ENCODE measurements around the gene MUCL3.
"Not testable (repeated sequence)": the region's sequence is repeated elsewhere in the genome, so short reads cannot be mapped to it uniquely, and the experiment has no call there.

MUCL3 gene

DNA sequence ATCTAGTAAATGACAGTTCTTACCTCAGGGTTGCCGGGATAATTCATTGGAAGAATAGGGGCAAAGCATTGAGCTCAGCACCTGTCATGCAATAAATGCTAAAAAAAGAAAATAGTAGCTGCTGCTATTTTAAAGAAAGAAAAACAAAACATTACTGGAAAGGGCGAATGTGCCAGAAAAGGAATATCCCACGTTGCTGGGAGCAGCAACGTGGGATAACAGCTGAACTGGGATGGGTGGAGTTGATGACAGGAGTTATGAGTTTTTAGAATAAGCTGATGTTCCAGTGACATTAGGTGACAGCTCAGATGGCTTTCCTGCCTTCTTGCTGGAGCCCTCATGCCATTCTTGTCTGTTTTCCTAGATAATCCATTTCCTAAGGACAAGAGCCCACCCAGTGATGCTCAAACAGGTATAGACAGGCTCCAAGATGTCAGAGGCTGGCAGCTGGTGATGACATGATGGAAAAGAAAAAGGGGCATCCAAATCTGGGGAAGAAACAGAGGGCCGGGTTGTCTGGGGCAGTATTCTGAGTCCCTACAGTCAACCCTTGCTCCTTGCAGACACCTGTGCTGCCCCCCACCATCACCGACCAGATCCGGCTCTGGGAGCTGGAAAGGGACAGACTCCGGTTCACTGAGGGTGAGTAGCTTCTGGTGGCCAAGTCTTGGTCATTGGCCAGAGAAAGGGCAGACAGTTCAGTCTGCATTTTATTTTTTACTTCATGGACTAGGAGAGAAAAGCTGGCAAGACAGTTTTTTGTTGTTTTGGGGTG is 27.8 kb upstream of the MUCL3 start:
- DNase-seq = no peak

DNA sequence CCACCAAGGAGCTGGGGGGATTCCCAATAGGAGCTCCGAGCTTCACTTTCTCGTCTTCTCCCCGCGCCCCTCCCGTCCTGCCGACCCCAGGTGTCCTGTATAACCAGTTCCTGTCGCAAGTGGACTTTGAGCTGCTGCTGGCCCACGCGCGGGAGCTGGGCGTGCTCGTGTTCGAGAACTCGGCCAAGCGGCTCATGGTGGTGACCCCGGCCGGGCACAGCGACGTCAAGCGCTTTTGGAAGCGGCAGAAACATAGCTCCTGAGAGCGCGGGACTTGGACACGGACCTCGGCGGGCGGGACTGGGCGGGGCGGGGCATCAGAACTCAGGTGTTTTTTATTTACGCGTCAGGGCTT is 27.1 kb upstream of the MUCL3 start:
- no peak for DNase-seq

DNA sequence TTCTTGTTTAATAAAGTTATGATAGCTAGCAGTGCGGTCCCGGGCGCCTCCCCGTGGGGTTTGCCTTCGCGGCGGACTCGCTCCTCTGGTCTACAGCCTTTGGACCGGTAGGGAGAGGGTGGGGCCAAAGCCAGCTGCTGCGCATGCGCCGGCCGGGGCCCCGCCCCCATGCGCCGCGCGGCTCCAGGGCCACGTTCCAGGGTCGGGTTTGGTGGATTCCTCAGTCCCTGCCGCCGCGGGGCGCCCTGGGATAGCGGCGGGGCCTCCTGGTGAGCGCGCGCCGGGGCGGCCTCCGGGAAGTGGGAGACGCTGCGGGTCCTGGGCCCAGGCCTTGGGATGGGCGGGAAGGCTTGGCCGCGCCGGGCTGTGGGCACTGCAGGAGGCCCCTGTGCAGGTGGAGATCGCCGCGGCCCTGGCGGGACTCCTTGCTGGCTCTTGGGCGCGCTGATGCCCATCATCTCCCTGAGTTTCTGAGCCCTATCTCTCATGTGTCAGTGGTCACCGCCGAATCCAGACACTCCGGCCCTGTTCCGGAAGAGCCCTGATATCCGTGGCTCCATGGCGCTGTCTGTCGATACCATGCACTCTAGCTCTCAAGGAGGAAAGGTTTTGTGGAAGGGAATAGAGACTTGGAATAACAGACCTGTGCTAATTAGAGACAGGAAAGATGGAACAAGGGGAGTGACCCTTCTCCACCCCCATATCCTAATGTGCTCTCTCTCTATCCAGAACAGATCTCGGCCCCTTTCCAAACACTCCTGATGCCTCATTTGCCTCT is 26.5 kb upstream of the MUCL3 start, which contains the start of gene VARS2:
VARS2 (plus strand) TSS at position 163 of the 778 bp plus-strand sequence; CDS start at position 762, 599 bp downstream.
- peak; percentile 92 for DNase-seq

DNA sequence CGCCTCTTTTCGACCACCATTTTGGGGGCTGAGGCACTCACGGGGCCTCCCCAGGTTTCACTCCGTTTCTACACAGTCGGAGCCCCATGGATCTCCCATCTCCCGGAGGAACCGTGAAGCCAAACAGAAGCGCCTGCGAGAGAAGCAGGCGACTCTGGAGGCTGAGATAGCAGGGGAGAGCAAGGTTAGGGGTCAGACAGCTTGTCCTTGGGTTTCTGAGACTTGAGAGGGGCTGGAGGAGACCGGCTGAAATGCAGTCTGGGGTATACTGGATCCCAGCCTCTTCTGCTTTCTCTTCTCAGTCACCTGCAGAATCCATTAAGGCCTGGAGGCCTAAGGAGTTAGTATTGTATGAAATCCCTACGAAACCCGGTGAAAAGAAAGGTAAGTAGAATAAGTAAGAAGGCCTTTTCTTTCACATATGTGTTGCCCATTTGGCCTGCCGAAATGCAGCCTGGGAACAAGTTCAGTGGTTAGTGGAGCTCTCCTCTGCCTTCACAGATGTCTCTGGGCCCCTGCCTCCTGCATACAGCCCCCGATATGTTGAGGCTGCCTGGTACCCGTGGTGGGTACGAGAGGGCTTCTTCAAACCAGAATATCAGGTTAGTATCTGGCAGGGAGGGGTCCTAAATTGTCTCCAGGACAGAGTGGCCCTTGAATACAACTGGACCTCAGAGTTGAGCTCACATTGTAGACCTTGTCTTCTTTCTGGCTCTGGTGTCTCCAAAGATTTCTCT is 25.8 kb upstream of the MUCL3 start:
- DNase-seq = no peak

DNA sequence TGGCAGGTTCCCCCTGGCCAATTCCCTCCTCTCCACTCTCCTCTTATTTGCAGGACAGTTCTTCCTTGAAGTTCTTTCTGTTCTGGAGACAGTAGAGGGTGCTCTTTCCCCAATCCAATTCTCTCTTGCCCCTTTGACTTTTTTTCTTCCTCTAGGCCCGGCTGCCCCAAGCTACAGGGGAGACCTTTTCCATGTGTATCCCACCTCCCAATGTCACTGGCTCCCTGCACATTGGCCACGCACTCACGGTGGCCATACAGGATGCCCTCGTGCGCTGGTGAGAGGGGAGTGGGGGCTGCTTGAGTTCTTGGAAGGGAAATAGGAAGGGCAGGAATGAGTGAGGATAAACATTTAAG is 25.2 kb upstream of the MUCL3 start:
- DNase-seq = peak; percentile 50

DNA sequence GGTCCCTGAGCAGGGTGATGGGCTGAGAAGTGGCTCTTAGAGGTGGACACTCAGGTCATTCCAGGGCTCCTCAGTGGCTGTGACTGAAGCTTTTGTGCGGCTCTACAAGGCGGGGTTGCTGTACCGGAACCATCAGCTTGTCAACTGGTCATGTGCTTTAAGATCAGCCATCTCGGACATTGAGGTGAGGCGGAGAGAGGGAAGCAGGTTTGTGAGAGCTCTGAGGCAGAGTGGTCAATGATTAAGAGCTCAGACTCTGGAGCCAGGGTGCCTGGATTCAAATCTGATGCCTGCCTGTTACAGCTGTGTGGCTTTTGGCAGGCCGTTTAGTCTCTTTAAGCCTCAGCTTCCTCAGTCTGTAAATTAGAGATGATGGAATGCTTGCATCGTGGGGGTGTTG is 23.7 kb upstream of the MUCL3 start:
- DNase-seq = no peak

DNA sequence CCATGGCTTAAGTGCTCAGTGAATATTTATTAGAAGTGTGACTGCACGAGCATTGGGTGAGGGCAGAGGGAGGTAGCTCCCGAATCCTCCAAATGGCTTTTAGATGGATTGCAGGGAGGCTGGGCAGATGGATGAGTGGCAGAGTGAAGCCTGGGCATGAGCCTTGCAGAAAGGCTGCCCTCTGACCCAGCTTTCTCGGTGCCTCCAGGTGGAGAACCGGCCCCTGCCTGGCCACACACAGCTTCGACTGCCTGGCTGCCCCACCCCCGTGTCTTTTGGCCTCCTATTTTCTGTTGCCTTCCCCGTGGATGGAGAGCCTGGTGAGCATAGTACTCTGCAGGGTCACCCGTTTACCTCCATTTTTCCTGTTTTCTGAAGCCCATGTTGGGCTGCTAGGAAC is 23.3 kb upstream of the MUCL3 start:
- no peak for DNase-seq

DNA sequence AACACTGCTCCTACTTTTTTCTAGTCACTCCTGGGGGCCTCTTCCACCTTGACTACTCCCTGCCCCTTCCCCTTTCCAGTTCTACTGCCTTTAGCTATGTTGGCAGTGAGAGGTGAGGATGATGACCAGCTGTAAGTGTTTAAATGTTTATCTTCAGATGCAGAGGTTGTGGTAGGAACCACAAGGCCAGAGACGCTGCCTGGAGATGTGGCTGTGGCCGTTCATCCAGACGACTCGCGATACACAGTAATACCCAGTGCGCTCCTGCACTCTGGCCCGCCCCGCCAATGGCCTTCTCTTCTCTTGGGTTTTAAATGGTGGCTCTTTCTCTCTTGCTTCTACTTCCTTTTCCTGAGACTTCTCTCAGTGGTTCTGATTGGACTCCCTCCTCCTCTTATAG is 22.1 kb upstream of the MUCL3 start:
- DNase-seq = no peak

DNA sequence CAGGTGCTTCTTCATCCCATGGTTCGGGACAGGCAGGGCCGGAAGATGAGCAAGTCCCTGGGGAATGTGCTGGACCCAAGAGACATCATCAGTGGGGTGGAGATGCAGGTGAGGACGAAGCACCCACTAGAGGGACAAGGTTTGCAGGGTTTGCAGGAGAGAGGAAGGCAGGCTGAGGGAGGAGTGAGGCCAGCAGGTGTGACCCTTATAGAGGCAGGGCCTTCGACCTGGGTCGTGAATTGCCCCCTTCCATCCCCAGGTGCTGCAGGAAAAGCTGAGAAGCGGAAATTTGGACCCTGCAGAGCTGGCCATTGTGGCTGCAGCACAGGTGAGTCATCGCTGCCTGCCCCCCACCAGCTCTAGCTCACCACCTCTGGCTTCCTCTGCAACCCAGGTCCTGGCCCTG is 18.3 kb upstream of the MUCL3 start:
- DNase-seq = no peak

DNA sequence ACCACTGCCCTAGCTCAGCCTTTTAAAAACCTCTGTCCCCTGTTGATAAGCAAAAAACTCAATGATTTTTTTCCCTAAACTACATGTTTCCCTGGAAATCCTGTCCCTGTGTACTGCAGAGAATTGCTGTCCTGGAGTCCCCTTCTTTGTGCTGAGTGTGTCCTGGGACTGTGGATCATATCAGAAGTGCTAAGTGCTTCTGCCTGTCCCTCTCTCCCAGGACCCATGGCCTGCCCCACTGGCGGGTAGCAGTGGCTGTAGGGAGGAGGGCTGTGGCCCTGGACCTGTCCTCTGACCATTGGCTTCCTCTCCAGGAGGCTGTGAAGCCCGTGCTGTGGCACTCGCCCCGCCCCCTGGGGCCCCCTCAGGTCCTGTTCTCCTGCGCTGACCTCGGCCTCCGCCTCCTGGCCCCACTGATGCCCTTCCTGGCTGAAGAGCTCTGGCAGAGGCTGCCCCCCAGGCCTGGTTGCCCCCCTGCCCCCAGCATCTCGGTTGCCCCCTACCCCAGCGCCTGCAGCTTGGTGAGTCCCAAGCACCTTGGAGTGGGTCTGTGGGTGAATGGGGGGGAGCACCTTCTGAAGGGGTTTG is 16.6 kb upstream of the MUCL3 start:
- not testable (repeated sequence) for DNase-seq

DNA sequence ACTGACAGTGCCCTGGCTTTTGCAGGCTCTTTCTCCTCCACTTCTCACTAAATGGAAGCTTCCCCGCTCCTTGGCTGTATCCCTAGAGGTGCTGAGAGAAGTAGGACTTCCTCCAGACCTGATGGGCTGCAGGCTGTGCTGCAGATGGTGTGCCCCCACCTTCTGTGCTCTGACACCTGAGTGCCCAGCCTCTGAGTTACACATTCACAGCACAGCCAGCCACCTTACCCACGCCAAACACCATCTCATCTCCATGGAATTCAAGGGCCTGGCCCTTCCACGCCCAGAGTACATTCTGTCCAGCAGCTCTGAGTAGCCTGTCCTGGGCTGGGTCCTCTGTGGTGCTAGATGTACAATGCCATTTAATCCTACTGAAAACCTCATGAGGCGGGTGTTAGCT is 14.1 kb upstream of the MUCL3 start:
- DNase-seq = no peak

DNA sequence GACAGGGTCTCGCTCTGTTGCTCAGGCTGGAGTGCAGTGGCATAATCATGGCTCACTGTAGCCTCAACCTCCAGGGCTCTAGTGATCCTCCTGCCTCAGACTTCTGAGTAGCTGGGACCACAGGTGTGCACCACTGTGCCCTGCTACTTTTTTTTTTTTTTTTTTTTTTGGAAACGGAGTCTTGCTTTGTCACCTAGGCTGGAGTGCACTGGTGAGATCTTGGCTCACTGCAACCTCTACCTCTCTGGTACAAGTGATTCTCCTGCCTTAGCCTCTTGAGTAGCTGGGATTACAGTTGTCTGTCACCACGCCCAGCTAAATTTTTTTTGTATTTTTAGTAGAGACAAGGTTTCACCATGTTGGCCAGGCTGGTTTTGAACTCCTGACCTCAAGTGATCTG is 13.7 kb upstream of the MUCL3 start:
- not testable (repeated sequence) for DNase-seq

DNA sequence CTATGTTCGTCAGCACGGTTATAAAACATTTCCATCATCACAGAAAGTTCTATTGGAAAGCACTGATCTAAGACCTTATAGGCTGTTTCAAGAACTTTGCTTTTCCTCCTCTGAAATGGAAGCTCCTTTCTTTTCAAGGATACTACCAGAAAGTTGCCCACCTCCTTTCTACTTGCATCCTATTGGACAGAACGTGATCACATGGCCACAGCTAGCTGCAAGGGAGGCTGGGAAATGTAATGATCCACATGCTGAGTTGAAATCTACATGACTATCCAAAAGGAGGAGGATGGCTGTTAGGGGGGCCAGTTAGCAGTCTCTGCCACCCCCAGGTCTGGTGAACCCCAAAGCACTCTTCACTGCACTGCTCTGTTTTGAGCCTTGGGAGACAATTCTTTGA is 12.1 kb upstream of the MUCL3 start:
- DNase-seq = no peak

DNA sequence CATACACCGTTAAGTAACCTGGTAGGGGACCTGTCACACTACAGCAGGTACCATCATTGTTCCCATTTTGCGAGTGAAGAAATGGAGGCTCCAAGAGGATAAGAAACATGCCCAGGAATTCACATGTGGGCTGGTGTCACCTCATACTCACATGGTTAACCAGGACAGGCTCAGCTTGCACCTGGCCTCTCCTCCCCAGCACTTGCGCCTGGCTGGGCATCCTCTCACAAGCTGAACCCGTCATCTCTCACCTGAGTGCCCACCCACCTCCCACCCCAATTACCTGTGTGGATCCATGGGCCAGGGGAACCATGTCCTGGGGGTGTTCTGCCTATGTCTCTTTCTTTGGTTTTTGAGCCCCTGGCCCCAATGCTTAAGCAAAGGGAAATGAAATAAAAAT is 10.3 kb upstream of the MUCL3 start:
- DNase-seq = no peak

DNA sequence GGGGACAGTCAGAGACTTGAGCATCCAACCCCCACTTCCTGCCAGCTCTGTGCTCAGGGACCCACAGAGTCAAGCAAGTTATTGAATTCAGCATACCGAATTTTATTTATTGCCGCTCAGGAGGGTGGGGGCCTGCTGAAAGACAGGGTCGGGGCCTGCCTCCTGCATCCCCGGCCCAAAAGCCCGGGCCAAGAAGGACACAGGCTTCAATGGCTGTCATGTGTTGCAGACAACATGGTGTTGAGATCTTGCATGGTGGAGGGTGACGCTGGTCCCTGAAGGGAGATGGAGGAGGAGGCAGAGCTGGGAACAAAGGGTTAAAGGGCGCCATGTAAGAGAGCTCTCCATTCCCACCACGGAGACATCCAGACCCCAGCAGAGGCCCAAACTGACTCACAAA is 9.5 kb upstream of the MUCL3 start:
- DNase-seq = no peak

DNA sequence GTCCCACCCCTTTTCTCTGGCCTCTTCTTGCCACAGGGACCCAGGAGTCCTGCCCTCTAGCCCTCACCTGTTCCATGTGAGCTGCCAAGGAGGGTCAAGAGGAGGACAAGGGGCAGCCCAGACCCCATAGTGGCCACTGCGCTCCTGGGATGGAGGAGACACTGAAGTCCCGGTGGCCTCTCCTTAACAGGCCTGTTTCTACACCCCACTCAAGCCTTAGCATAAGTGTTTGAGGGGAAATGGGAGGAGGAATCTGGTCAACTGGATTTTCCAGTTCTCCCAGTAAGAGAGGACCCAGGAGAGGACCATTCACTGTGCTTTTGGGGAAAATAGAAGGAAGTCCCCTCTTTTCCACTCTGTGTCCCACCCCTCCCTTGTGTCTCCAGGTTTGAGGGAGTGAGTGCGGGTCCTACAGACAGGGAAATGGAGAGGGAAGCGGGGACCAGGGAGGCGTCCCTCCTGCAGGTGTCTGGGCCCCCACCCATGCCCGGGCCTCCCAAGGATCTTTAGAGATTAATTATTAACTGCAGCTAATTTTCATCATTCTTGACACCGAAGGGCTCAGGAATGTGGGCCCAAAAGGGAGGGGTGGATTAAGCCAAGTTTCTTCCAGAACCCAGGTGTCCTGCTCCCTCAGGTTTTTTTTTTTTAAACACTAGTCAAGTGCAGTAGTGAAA is 8.7 kb upstream of the MUCL3 start, which contains the start of gene SFTA2:
SFTA2 (minus strand) TSS at position 202 of the 677 bp plus-strand sequence; CDS start at position 128, 74 bp downstream.
- no peak for DNase-seq

DNA sequence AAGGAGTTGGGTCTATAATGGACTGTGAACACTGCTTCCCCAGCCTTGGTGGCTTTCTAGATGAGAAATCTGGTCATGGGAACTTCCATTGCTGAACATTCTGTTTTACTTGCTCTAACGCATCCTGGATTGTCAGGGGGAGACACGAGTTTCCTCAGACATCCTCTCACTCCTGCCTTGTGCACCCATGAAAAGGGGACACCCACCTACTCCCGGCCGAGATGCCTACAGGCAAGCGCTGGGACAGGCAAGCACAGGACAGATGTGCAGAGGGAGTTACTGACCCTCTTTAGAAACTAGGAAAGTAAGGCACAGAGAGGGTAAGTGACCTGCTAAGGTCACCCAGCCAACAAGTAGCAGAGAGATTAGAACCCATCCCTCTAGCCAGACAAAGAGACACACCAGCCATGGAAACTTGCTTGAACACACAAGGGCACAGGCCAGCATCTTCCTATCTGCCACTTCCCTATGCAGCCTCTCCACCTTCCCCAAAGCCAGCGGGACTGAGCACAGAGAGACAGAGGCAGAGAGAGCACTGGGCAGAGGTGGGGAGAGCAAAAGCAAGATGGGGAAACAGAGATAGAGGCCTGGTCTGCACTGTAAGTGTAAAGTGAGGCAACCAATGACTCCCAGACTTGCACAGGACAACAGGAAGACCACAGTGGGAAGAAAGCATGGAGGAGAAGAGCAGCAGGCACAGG is 8.0 kb upstream of the MUCL3 start:
- DNase-seq = no peak

DNA sequence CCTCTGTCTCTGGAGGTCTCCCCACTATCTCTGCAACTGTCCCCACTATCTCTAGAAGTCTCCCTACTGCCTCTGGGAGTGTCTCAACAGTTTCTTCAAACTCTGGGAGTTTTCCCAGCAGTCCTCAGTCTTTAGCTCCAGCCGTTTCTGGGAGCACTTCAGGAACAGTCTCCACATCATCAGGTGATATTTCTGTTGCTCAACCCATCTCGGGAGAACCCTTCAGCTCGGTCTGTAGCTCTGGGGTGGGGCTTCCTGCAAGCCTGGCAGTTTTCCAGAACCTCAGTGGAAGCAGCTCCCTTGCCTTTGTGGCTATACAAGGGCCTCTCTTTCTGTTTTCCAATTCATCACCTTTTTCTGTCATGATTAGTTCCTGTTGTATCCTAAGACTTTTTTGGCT is 5.8 kb upstream of the MUCL3 start:
- DNase-seq = no peak

DNA sequence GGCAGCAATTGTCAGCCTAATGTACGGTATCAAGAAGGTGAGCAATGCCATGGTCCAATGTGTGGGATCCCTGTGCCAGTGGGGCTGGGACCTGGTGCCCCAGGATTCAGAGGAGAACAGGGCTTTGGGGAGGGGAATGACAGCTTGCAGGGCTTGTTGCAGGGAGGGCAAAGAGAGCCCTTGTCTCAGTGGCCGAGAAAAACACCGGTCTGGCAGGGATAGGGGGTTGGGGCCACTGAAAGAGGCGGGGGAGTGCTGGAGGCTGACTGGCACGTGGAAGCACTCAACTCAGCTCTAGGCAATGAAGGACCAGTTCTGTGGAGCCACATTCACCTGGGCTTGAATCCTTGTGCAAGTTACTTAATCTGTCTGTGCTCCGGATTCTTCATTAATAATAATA is 3.5 kb upstream of the MUCL3 start:
- DNase-seq = no peak

DNA sequence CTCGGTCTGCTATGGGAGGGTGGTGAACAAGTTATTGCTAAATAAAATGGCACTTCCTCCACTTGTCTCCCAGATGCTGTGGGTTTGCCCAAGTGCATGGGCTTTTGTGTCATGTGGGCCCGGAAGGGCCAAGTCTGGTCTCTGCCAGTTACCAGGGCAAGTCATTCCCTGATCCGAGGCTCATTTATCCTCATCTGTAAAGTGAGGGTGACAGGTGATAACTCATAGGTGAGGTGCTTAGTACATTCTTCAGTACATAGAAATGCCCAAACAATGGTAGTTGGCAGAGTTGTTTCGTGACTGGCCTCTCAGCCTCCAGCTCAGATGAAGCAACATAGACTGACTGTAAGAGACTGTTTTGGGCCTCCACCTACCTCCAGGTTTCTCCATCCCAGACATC is 2.0 kb upstream of the MUCL3 start:
- no peak for DNase-seq

DNA sequence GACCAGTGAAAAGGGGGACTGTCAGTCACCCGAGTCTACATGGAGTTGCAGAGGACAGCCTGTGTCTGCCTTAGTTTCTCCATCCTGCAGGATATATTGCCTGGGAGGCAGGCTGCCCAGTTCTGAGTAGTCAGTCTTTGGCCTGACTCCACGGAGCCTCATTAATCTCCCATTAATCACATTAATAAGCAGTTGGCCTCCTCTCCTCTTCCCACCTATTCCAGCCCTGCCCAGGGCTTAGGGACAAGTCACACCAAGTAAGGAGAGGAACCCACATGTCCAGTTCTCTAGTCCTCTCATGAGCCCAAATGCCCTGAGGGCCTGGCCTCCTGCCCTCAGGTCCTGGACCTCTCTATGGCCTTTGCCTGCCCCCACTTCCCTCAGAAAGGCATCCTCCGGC is 1.3 kb upstream of the MUCL3 start:
- DNase-seq = no peak
